SK-N-SH (cell line): Measurements from ENCODE around the gene ACSM5. TPM values are rescaled to one million over a fixed set of nuclear protein-coding genes. Genes with fewer than 3 reads are reported as not detected.

Source experiments
- CTCF ChIA-PET: fragments of 300-600, 350-600 bp; formaldehyde crosslinking; extraction: SDS; loops from one replicate; lab custom pipeline; 2021; lab: Yijun Ruan, JAX
- POLR2A ChIA-PET: fragments of 350-600 bp; sonication (Branson Sonifier 250); formaldehyde crosslinking; extraction: SDS; loops from one replicate; lab custom pipeline; 2020; ENCODE audit warnings: antibody characterized with exemption, inconsistent platforms; lab: Yijun Ruan, JAX
- DNase-seq: peaks from one replicate; pipeline ENCODE4 v3.0.0; 2012
- H2AFZ ChIP-seq: fragments of 200-600 bp; sonication (generic); 2 replicates; pipeline ENCODE4 v1.8.1; 2016; ENCODE audit warnings: antibody characterized with exemption, mild to moderate bottlenecking, low read depth
- H3F3A ChIP-seq: fragments of 200-600 bp; sonication (generic); replicated peaks from 2 replicates; pipeline ENCODE3; 2016; ENCODE audit warnings: antibody characterized with exemption, mild to moderate bottlenecking; ENCODE audit not compliant: insufficient read depth
- H3K27ac ChIP-seq, 2 experiments: fragments of 200-500 bp in 1 of 2; fragments of 200-600 bp in 1 of 2; sonication (Bioruptor generic) in 1 of 2; sonication (generic), shearing (Covaris generic) in 1 of 2; 2 replicates each; pipeline versions ENCODE4 v1.5.1 to v1.6.1; 2014 to 2016; ENCODE audit warnings: low read depth in 2 of 2, inconsistent platforms in 1 of 2, low read length in 1 of 2, mild to moderate bottlenecking in 1 of 2, mixed read lengths in 1 of 2
- H3K27me3 ChIP-seq: fragments of 200-600 bp; sonication (generic), shearing (Covaris generic); 2 replicates; pipeline ENCODE4 v1.6.1; 2016; ENCODE audit warnings: mixed run types; ENCODE audit not compliant: insufficient read depth
- H3K36me3 ChIP-seq, 2 experiments: fragments of 200-500 bp in 1 of 2; fragments of 200-600 bp in 1 of 2; sonication (Bioruptor generic) in 1 of 2; sonication (generic) in 1 of 2; replicated peaks in 1 of 2; 2 replicates each; pipeline versions ENCODE3 to v1.5.1; 2014 to 2016; ENCODE audit warnings: low read length in 1 of 2, mild to moderate bottlenecking in 1 of 2; ENCODE audit not compliant: insufficient read depth in 2 of 2, control insufficient read depth in 1 of 2
- H3K4me1 ChIP-seq, 2 experiments: fragments of 200-500 bp in 1 of 2; fragments of 200-600 bp in 1 of 2; sonication (Bioruptor generic) in 1 of 2; sonication (generic), shearing (Covaris generic) in 1 of 2; 2 replicates each; pipeline versions ENCODE4 v1.5.1 to v1.6.1; 2014 to 2016; ENCODE audit warnings: low read depth in 1 of 2, low read length in 1 of 2, mixed run types in 1 of 2; ENCODE audit not compliant: insufficient read depth in 2 of 2, control insufficient read depth in 1 of 2
- H3K4me2 ChIP-seq: fragments of 200-600 bp; sonication (generic), shearing (Covaris generic); 2 replicates; pipeline ENCODE4 v1.6.1; 2017; ENCODE audit warnings: mixed run types
- H3K4me3 ChIP-seq, 2 experiments: fragments of 200-500 bp in 1 of 2; fragments of 200-600 bp in 1 of 2; sonication (Bioruptor generic) in 1 of 2; sonication (generic), shearing (Covaris generic) in 1 of 2; 2 replicates each; pipeline versions ENCODE4 v1.5.1 to v1.8.1; 2014 to 2016; ENCODE audit warnings: low read depth in 2 of 2, inconsistent platforms in 1 of 2, low read length in 1 of 2, mild to moderate bottlenecking in 1 of 2, mixed read lengths in 1 of 2, moderate library complexity in 1 of 2
- H3K79me2 ChIP-seq: fragments of 200-600 bp; sonication (generic); 2 replicates; pipeline ENCODE4 v1.8.1; 2017; ENCODE audit warnings: mild to moderate bottlenecking; ENCODE audit not compliant: insufficient read depth
- H3K9ac ChIP-seq: fragments of 200-600 bp; sonication (generic); 2 replicates; pipeline ENCODE4 v1.6.1; 2017; ENCODE audit warnings: mixed run types
- H3K9me2 ChIP-seq: fragments of 200-600 bp; sonication (generic); 2 replicates; pipeline ENCODE4 v1.6.1; 2017; ENCODE audit warnings: mixed run types
- H3K9me3 ChIP-seq: fragments of 200-600 bp; sonication (generic); 2 replicates; pipeline ENCODE4 v1.6.1; 2017; ENCODE audit warnings: mixed run types, mild to moderate bottlenecking, moderate library complexity
- H4K20me1 ChIP-seq: fragments of 200-600 bp; sonication (generic); 2 replicates; pipeline ENCODE4 v1.6.1; 2017; ENCODE audit warnings: mild to moderate bottlenecking, mixed run types; ENCODE audit not compliant: insufficient read depth
- CHD2 ChIP-seq: fragments of 150-350 bp; IDR thresholded peaks from 2 replicates; pipeline ENCODE4 v1.6.1; 2018; ENCODE audit warnings: low read length; ENCODE audit not compliant: partially characterized antibody
- EP300 ChIP-seq, 2 experiments: IDR thresholded peaks; 2 replicates each; pipeline versions ENCODE4 v1.4.0 to v1.6.1; 2012; ENCODE audit warnings: borderline replicate concordance in 1 of 2, low read depth in 1 of 2, low read length in 1 of 2
- FOXM1 ChIP-seq: IDR thresholded peaks from 2 replicates; pipeline ENCODE4 v1.4.0; 2012; ENCODE audit warnings: low read depth, mild to moderate bottlenecking
- GABPA ChIP-seq: IDR thresholded peaks from 2 replicates; pipeline ENCODE4 v1.4.0; 2012; ENCODE audit warnings: low read depth, mild to moderate bottlenecking
- GATA2 ChIP-seq: sonication (generic); formaldehyde crosslinking; IDR thresholded peaks from 2 replicates; pipeline ENCODE4 v1.5.0; 2020; ENCODE audit warnings: mild to moderate bottlenecking, missing genetic modification reagents
- MEF2A ChIP-seq: IDR thresholded peaks from 2 replicates; pipeline ENCODE4 v1.4.0; 2012; ENCODE audit warnings: low read depth, borderline replicate concordance
- MXI1 ChIP-seq: IDR thresholded peaks from 2 replicates; pipeline ENCODE4 v1.6.1; 2012; ENCODE audit warnings: mild to moderate bottlenecking, low read depth, low read length, improper control_type of control experiment
- NFIC ChIP-seq: IDR thresholded peaks from 2 replicates; pipeline ENCODE4 v1.4.0; 2012; ENCODE audit warnings: borderline replicate concordance
- POLR2AphosphoS5 ChIP-seq: IDR thresholded peaks from 2 replicates; pipeline ENCODE4 v1.6.1; 2012; ENCODE audit warnings: low read depth, low read length
- RAD21 ChIP-seq: IDR thresholded peaks from 2 replicates; pipeline ENCODE4 v1.6.1; 2012; ENCODE audit warnings: mild to moderate bottlenecking, low read length
- RXRA ChIP-seq: IDR thresholded peaks from 2 replicates; pipeline ENCODE4 v1.4.0; 2012; ENCODE audit warnings: low read depth, mild to moderate bottlenecking, borderline replicate concordance
- SIN3A ChIP-seq: IDR thresholded peaks from 2 replicates; pipeline ENCODE4 v1.6.1; 2012; ENCODE audit warnings: low read depth, mild to moderate bottlenecking, low read length, moderate library complexity, borderline replicate concordance
- TAF1 ChIP-seq: IDR thresholded peaks from 2 replicates; pipeline ENCODE4 v1.6.1; 2012; ENCODE audit warnings: low read depth, mild to moderate bottlenecking, low read length, moderate library complexity, borderline replicate concordance
- TCF12 ChIP-seq: IDR thresholded peaks from 2 replicates; pipeline ENCODE4 v1.4.0; 2012
- TEAD4 ChIP-seq: IDR thresholded peaks from 2 replicates; pipeline ENCODE4 v1.4.0; 2012; ENCODE audit warnings: mild to moderate bottlenecking, borderline replicate concordance; ENCODE audit not compliant: insufficient read depth
- YY1 ChIP-seq: IDR thresholded peaks from 2 replicates; pipeline ENCODE4 v1.4.0; 2012; ENCODE audit warnings: low read depth, mild to moderate bottlenecking
- WGBS: methylation state at CpG from one replicate; pipeline ENCODE4 v1.1.6; 2017; ENCODE audit warnings: low lambda C conversion rate; 5-methylcytosine and 5-hydroxymethylcytosine counted together
- polyA plus RNA-seq, 3 experiments: library from polyadenylated mRNA; depleted of rRNA; stranded (reverse); fragments of >200 nt; gene quantifications; 2 replicates each; pipeline ENCODE4 v1.2.3, GENCODE V29; 2012
- TF ChIP-seq, protein P1 (sequence below): IDR thresholded peaks from 2 replicates; pipeline ENCODE4 v1.4.0; 2012; ENCODE audit warnings: low read depth
- TF ChIP-seq, protein P2 (sequence below): IDR thresholded peaks from 2 replicates; pipeline ENCODE4 v1.4.0; 2012; ENCODE audit warnings: low read depth, borderline replicate concordance
- TF ChIP-seq, protein P3 (sequence below): fragments of 150-350 bp; IDR thresholded peaks from 2 replicates; pipeline ENCODE4 v1.6.1; 2016; ENCODE audit warnings: mild to moderate bottlenecking, low read depth, low read length
- TF ChIP-seq, protein P4 (sequence below): fragments of 200-600 bp; sonication (generic); IDR thresholded peaks from 2 replicates; pipeline ENCODE4 v1.6.1; 2017; ENCODE audit warnings: antibody characterized with exemption, mild to moderate bottlenecking, moderate library complexity

ACSM5 gene
- polyA plus RNA-seq, 1 of the 3 experiments (the other 2 are of a cell fraction), result not detected

DNA sequence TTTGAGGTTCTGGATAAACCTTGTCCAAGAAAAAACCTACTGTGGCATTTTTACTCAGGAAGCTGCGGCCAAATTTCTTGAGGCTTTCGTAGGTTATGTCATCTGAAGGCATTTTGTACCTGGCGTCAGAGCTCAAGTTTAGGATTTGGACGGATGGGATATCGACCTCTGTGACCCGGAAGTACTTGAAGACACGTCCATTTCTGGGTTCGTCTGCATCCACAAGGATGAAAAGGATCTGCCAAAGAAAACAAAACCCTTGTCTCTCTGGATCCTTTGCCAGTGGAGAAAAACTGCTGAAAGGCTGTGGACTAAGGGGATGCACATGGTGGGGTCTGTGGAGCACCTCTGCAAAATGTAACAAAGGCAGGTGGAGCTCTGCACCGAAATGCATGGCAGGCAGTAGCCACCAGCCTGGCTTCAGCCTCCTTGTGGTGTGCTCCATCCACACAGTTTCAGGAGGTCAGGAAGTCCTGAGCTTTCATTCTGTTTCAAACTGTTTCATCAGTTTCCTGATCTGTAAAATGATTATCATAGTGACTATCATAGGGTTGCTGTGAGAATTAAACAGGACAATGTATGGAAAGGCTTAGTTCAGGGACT, 39.8 kb upstream of the ACSM5 start:
- ChIA-PET POLR2A (no interaction called here), CTCF (interaction anchor here (0.9 to 2.9 kb wide), 3 partner anchors 14 to 69 kb away, joined by 3 to 8 read pairs (median 7); no protein-coding TSS in a partner anchor)
- no peaks in the 10 kb centered on the region for H3K27me3 ChIP-seq
- no peaks in the 10 kb centered on the region for H4K20me1 ChIP-seq
- H3K79me2 ChIP-seq, result no peaks in the 10 kb centered on the region
- 3% methylated on average over 9 of the region's 9 CpGs for WGBS
- no peak overlapping the region for H3K27ac ChIP-seq
- no peak overlapping the region for H3K9ac ChIP-seq
- no peaks in the 10 kb centered on the region for H3K4me1 ChIP-seq
- no peak overlapping the region for H2AFZ ChIP-seq
- no peaks in the 10 kb centered on the region for H3F3A ChIP-seq
- H3K36me3 ChIP-seq, result no peaks in the 10 kb centered on the region
- H3K4me2 ChIP-seq, result no peak overlapping the region
- TF ChIP-seq GATA2 (CRISPR knock-in tag), result no peak
- TF ChIP-seq, protein P1, sequence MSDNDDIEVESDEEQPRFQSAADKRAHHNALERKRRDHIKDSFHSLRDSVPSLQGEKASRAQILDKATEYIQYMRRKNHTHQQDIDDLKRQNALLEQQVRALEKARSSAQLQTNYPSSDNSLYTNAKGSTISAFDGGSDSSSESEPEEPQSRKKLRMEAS, result no peak
- no peak for TF ChIP-seq TAF1
- TF ChIP-seq POLR2AphosphoS5, result no peak
- TF ChIP-seq NFIC, result no peak
- TF ChIP-seq GABPA, result no peak
- TF ChIP-seq, protein P2, sequence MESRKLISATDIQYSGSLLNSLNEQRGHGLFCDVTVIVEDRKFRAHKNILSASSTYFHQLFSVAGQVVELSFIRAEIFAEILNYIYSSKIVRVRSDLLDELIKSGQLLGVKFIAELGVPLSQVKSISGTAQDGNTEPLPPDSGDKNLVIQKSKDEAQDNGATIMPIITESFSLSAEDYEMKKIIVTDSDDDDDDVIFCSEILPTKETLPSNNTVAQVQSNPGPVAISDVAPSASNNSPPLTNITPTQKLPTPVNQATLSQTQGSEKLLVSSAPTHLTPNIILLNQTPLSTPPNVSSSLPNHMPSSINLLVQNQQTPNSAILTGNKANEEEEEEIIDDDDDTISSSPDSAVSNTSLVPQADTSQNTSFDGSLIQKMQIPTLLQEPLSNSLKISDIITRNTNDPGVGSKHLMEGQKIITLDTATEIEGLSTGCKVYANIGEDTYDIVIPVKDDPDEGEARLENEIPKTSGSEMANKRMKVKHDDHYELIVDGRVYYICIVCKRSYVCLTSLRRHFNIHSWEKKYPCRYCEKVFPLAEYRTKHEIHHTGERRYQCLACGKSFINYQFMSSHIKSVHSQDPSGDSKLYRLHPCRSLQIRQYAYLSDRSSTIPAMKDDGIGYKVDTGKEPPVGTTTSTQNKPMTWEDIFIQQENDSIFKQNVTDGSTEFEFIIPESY, result no peak
- TF ChIP-seq, protein P3, sequence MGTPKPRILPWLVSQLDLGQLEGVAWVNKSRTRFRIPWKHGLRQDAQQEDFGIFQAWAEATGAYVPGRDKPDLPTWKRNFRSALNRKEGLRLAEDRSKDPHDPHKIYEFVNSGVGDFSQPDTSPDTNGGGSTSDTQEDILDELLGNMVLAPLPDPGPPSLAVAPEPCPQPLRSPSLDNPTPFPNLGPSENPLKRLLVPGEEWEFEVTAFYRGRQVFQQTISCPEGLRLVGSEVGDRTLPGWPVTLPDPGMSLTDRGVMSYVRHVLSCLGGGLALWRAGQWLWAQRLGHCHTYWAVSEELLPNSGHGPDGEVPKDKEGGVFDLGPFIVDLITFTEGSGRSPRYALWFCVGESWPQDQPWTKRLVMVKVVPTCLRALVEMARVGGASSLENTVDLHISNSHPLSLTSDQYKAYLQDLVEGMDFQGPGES, result no peak
- no peak for TF ChIP-seq SIN3A
- no peak for TF ChIP-seq MEF2A
- TF ChIP-seq, protein P4, sequence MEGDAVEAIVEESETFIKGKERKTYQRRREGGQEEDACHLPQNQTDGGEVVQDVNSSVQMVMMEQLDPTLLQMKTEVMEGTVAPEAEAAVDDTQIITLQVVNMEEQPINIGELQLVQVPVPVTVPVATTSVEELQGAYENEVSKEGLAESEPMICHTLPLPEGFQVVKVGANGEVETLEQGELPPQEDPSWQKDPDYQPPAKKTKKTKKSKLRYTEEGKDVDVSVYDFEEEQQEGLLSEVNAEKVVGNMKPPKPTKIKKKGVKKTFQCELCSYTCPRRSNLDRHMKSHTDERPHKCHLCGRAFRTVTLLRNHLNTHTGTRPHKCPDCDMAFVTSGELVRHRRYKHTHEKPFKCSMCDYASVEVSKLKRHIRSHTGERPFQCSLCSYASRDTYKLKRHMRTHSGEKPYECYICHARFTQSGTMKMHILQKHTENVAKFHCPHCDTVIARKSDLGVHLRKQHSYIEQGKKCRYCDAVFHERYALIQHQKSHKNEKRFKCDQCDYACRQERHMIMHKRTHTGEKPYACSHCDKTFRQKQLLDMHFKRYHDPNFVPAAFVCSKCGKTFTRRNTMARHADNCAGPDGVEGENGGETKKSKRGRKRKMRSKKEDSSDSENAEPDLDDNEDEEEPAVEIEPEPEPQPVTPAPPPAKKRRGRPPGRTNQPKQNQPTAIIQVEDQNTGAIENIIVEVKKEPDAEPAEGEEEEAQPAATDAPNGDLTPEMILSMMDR, result no peak
- TF ChIP-seq EP300 (IDR thresholded peaks at IDR 0.05; ENCODE audit: borderline replicate concordance in 1 of 2, low read depth in 1 of 2, low read length in 1 of 2), result no peak
- TF ChIP-seq YY1, result no peak
- no peak for TF ChIP-seq MXI1
- TF ChIP-seq CHD2, result no peak
- no peak for TF ChIP-seq FOXM1
- TF ChIP-seq RXRA, result no peak
- TF ChIP-seq TCF12, result no peak
- TF ChIP-seq RAD21, result no peak
- no peak for TF ChIP-seq TEAD4
- H3K4me3 ChIP-seq, result no peak overlapping the region
- H3K9me3 ChIP-seq, result no peaks in the 10 kb centered on the region
- DNase-seq, result no peak
- H3K9me2 ChIP-seq, result no peaks in the 10 kb centered on the region
